GM12878 (cell line): ENCODE results near the gene CHAC1. TPM values are rescaled to one million over a fixed set of nuclear protein-coding genes. Genes with fewer than 3 reads are reported as not detected.
A peak's percentile ranks its signal among the peaks of the same experiment; 100 is the strongest.

Source experiments
- EZH2 ChIP-seq: IDR thresholded peaks from 2 replicates; pipeline ENCODE4 v1.6.1; 2012; ENCODE audit warnings: low read depth, mild to moderate bottlenecking, control low read depth, inconsistent platforms, low read length, borderline replicate concordance; ENCODE audit not compliant: control insufficient read depth
- JUNB ChIP-seq: IDR thresholded peaks from 2 replicates; pipeline ENCODE4 v1.6.1; 2016; ENCODE audit warnings: antibody characterized with exemption, mild to moderate bottlenecking
- KLF5 ChIP-seq: fragments of 450-650 bp; IDR thresholded peaks from 2 replicates; pipeline ENCODE4 v1.6.1; 2014; ENCODE audit warnings: mild to moderate bottlenecking; ENCODE audit not compliant: partially characterized antibody
- LARP7 ChIP-seq: fragments of 450-650 bp; IDR thresholded peaks from 2 replicates; pipeline ENCODE4 v1.6.1; 2017; ENCODE audit warnings: mild to moderate bottlenecking
- MLLT1 ChIP-seq: fragments of 450-650 bp; IDR thresholded peaks from 2 replicates; pipeline ENCODE4 v1.6.1; 2016; ENCODE audit warnings: mild to moderate bottlenecking
- RBBP5 ChIP-seq: fragments of 200-600 bp; sonication (generic); conservative IDR thresholded peaks from 2 replicates; pipeline ENCODE4 v1.6.1; 2016
- SMAD1 ChIP-seq: fragments of 450-650 bp; IDR thresholded peaks from 2 replicates; pipeline ENCODE4 v1.6.1; 2018; ENCODE audit warnings: mild to moderate bottlenecking, low read depth; ENCODE audit not compliant: partially characterized antibody
- TCF7 ChIP-seq: IDR thresholded peaks from 2 replicates; pipeline ENCODE4 v1.6.1; 2014; ENCODE audit warnings: antibody characterized with exemption, borderline replicate concordance
- YBX1 ChIP-seq: fragments of 450-650 bp; IDR thresholded peaks from 2 replicates; pipeline ENCODE4 v1.6.1; 2016; ENCODE audit warnings: antibody characterized with exemption
- ZNF384 ChIP-seq: IDR thresholded peaks from 2 replicates; pipeline ENCODE4 v1.6.1; 2012; ENCODE audit warnings: low read depth, mild to moderate bottlenecking, low read length, improper control_type of control experiment, borderline replicate concordance
- polyA plus RNA-seq, 11 experiments: library from polyadenylated mRNA; depleted of rRNA in 4 of 11; unstranded in 6 of 11; stranded (reverse) in 5 of 11; fragments of >200 nt; fragmentation: Nextera tagmentation in 4 of 11; fragmentation: Illumina TruSeq in 1 of 11; extraction: Ambion mirVana in 4 of 11; extraction: Trizol in 1 of 11; gene quantifications; 1 replicate in 1 of 11; 2 replicates in 10 of 11; pipeline versions ENCODE4 v1.2.1 to v1.2.3, GENCODE V29; 2011 to 2016; ENCODE audit warnings: inconsistent platforms in 2 of 11, missing spikeins in 2 of 11, low read depth in 1 of 11
- total RNA-seq, 4 experiments: library from RNA; depleted of rRNA in 3 of 4; stranded (reverse); fragments of >200 nt in 3 of 4; fragmentation: Illumina TruSeq in 1 of 4; extraction: Trizol in 1 of 4; gene quantifications; 2 replicates each; pipeline versions ENCODE4 v1.2.1 to v1.2.3, GENCODE V29; 2013 to 2021

CHAC1 gene
- total and polyA plus RNA-seq, 10 of the 15 experiments (the other 5 are each of a cell fraction or from before 2014, with no cell fraction given), result 0.37 to 5.9 (median 3.3) TPM

- TF ChIP-seq YBX1 (no peak), RBBP5 (no peak), LARP7 (peak; percentile 80; the same call in 1 of the 2 replicates), ZNF384 (no peak), SMAD1 (no peak), KLF5 (no peak), JUNB (no peak), TCF7 (no peak), EZH2 (no peak), MLLT1 (no peak)
- TF ChIP-seq, all 136 proteins: peak for 32
Measured at GRCh38 chr15:40941528-40942336, 11.5 kb upstream of the CHAC1 start (continued).
